Islet precursor cell (in vitro differentiated cells): ENCODE measurements around the gene TRIM69.
"Not testable (repeated sequence)": the region's sequence is repeated elsewhere in the genome, so short reads cannot be mapped to it uniquely, and the experiment has no call there.

ENCODE experiments used
- DNase-seq: peaks from one replicate; pipeline ENCODE4 v3.0.0-alpha.2; 2018

The TRIM69 gene

DNA sequence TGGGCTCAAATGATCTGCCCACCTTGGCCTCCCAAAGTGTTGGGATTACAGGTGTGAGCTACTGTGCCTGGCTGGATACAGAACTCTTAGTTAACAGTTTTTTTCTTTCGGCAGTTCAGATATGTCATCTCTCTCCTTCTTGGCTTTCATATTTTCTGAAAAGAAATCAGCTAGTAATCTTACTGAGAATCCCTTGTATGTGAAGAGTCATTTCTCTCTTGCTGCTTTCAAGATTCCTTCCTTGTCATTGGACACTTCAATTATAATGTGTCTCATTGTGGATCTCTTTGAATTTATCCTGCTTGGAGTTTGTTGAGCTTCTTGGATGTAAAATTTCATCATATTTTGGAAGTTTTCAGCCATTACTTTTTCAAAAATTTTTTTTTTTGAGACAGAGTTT lies 17.0 kb downstream of the TRIM69 start:
- no peak for DNase-seq

DNA sequence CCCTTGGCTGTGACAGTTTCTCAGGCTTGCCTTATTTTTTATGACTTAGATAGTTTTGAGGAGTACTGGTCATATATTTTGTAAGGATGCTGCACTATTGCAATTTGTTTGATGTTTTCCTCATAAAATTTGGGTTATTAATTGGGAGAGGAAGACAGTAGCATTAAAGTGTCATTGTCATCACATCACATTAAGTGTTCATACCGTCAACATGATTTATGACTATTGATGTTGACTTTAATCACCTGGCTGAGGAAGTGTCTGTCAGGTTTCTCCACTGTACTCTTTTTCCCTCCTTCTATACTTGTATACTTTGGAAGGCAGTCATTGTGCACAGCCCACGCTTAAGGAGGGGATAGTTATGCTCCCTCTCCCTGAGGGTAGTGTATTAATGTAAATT lies 26.9 kb downstream of the TRIM69 start:
- no peak for DNase-seq

DNA sequence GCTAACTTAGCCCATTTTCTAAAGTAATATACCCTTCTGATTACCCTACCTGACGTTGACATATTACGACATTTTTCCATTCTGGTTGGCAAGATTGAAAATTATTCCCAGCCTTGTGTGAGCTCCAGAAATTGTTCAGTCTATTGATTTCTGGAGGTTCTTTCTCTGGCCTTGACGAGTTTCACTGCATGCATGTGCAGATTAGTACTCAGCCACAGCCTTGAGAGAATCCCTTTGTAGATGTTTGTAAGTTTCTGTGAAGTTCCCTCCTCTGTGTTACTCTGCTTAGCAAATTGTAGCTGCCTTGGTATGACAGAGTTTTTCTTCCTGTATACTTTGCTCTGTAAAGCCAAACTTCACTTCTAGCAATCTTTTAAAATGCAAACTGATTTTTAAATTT lies 27.5 kb downstream of the TRIM69 start:
- DNase-seq: no peak

DNA sequence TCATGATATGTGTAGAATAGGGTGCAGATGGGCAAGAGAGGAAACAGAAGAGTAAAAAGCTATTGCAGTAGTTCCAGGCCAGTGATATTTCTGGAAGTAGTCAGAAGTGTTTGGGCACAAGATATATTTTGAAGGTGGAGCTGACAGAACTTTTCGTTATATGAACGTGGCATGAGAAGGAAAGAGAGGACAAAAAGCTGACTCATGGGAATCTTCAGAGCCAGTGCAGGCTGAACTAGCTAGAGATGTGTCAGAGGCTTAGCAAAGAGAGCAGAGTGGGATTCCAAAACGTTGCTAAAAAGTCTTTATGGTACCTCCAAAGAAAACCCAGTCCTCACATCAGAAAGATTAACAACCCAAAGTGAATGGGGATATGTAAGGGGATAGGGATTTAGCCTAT lies 28.7 kb downstream of the TRIM69 start:
- DNase-seq: no peak

DNA sequence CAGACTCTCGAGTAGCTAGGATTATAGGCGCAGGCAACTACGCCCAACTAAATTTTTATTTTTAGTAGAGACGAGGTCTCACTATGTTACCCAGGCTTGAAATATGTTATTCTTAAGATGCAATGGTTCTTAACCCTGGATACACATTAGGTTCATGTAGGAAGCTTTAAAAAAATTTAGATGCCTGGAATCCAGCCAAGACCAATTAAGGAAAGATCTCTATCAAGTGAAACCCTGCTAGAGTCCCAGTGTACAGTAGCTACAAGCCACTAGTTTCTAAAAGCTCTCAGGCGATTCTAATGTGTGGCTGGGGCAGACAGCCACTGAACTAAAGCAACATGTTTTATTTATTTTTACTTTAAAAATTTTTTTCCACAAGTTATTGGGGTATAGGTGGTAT lies 33.2 kb downstream of the TRIM69 start:
- DNase-seq: no peak

DNA sequence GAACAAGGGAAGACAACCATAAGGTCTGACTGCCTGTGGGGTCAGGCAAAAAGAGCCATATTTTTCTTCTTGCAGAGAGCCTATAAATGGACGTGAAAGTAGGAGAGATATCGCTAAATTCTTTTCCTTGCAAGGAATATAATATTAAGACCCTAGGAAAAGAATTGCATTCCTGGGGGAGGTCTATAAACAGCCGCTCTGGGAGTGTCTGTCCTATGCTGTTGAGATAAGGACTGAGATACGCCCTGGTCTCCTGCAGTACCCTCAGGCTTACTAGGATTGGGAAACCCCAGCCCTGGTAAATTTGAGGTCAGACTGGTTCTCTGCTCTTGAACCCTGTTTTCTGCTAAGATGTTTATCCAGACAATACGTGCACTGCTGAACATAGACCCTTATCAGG lies 34.4 kb downstream of the TRIM69 start:
- not testable (repeated sequence) for DNase-seq

DNA sequence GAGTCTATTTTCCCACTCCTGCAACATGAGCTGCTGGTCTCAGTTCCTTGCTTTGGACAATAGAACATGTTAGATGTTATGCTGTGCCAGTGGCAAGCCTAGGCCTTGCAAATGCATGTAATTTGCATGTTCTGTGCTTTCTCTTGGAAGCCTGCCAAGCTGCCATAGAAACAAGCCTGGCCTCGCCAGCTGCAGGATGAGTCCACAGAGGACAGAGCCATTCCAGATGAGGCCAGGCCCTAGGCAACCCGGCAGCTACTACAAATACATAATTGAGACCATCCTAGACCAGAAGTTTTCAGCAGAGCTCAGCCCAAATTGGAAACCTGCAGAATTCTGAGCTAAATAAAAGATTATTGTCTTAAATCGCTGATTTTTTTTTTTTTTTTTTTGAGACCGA lies 39.6 kb downstream of the TRIM69 start:
- no peak for DNase-seq

DNA sequence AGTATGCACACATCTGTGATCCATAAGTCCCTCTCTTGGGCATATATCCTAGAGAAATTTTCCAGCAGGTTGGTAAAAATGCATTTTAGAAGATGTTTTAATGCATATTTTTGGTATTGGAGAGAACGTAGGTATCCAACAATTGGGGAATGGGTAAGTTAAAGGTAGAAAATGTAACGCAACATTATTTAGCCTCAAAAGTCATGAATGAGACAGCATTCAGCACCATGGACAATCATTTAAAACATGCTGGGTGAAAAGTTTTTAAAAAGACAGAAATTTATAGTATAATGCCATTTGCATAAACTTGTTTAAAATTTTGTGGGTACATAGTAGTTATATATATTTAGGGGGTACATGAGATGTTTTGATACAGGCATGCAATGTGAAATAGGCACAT lies 43.4 kb downstream of the TRIM69 start:
- DNase-seq: no peak

DNA sequence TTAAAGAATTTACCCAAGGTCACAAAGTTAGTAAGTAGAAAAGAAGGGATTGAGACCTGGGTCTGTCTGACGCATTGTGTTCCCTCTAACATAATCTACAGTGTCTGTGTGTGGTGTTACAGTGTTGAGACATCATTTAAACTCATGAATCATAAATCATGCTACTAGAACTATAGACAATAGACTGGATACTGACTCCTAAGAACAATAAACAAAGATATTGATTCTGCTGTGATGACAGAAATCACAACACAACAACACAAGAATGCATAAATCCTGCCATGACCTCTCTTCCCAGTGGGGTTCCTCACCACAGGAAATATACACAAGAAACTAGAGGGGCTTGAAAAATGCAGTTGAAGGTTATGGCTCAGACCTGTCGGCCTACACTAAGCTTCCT lies 44.3 kb downstream of the TRIM69 start:
- no peak for DNase-seq

DNA sequence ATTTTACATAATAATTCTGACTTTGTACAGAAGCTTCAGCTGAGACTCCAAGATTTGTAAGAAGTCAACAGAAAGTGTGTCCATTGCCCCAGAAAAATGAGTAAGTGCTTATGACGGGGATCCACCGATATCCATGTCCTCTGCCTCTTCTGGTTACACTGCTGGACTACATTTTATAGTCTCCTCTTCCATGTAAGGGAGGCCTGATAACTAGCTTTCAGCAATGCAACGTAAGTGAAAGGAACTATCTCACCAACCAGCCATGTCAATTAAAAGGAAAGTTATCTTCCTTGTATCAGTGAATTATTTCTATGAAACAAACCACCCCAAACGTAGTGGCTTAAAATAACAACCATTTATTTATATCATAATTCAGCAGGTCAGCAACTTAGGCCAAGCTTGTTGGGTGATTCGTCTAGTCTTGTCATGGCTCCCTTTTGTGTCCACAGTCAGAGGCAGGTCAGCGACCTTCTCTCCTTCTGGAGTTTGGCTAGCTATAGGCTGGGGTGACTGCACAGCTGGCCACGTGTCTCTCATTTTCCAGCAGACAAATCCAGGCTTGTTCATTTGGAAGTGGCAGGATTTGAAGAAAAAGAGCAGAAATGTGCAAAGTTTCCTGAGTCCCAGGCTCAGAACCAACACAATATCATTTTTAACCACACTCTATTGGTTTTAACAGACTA lies 44.9 kb downstream of the TRIM69 start:
- no peak for DNase-seq

DNA sequence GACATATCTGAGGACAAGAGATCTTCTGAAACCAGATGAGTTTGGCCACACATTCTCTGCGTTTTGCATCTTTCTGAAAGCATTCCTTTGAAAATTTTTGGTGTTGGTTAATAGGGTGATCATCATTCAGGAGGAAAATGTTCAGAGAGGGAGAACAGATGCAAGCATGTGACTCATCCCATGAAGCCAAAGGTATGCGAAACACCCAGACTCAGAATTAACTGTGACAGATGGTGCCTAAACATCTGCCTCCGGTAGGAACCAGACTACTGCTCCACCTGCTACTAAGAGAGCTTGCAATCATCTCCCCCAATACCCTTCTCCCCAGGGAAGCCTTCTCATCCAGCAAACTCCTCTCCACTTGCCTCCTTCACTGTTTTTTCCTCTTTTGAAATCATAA lies 46.2 kb downstream of the TRIM69 start:
- peak; percentile 58 for DNase-seq

DNA sequence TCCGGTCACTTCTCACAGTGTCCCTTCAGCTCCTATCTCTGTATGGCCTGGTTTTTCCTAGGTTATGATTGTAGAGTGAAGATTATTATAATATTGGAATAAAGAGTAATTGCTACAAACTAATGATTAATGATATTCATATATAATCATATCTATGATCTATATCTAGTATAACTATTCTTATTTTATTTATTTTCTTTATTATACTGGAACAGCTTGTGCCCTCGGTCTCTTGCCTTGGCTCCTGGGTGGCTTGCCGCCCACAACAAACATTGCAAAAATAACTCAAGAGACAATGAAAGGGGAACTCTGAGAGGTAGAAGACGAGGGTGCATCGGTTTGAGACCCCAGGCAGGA lies 48.6 kb downstream of the TRIM69 start:
- DNase-seq: not testable (repeated sequence)

DNA sequence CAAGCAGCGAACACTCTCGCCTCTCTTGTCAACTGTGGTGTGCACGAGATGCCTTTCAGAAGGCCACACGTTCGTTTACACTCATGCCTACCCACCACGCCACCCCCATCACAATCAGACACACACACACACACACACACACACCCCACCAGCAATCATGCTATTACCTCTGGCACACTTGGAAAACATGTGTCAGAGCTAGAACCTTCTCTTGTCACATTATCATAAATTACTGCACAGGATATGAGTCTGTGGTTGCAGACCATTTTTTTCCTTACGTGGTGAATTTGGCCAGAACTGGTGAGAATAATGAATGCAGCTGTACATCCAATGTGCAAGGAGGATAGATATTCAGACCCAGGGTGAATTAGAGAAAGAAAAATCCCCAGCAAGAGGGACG lies 52.4 kb downstream of the TRIM69 start:
- no peak for DNase-seq

DNA sequence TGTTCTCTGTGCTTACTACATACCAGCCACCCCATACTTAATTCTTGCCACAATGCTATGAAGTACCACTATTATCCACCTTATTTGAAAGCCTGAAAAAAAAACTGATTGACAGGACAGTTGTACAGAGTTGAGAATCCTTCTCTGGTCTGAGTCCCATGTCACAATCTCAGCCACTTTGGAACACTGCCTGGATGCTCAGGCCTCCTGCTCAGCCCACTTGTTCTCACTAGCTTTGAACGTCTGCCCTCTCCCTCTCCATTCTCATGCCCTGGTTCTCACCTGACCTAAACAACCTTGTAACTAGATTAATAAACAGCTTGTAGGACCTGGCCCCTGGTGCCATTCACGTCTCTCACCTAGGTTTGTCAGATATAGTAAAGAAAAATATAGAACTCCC lies 53.9 kb downstream of the TRIM69 start:
- no peak for DNase-seq

DNA sequence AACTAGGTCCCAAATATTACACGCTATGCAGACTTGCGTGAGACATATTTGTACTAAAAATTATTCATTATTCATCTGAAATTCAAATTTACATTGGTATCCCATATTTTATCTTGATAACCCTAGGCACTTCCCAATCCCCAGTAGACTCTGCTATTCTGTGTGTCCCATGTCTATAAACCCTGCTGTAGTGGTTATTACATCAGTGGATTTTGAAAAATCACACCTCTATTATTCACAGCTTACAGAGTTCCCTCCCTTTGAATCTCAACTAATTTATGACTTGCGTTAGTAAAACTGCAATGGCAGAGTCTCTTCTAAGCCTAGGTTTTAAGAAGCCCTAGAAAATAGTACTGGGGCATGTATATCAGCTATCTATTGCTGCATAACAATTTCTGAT lies 54.3 kb downstream of the TRIM69 start:
- no peak for DNase-seq

DNA sequence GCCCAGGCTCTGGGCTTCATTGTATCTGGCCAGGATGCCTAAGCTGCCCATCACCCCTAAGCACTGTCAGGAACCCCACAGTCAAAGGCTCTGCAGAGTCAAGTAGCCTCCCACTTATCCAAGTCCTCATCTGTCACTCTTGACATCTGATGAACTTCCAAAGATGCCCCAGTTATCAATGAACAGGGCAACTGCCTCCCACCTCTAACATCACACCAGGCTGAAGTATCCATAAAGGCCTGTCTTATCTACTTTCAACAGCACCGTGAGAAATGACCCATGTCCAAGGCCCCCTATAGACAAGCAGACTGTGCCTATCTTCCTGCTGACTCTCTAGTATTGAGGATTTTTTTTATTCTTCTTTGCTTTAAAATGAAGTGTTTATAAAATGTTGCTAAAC lies 56.4 kb downstream of the TRIM69 start:
- no peak for DNase-seq

DNA sequence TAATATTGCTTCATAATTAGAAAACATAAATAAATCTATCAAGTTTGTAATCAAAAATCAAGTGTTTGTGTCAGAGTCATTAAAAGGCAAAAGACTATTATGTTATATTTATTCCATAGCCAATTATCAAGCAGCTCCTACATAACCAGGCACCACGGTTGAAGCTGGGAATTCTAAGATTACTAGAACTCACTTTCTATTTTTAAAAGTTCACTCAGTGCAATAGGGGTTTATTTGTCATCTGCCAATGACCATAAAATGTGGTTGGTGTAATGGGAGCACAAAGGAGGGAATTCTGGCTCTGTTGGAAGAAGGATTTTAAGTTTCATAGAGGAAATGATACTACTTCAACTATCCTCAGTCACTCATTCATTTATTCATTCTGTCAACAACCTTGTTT lies 57.7 kb downstream of the TRIM69 start:
- DNase-seq: no peak

DNA sequence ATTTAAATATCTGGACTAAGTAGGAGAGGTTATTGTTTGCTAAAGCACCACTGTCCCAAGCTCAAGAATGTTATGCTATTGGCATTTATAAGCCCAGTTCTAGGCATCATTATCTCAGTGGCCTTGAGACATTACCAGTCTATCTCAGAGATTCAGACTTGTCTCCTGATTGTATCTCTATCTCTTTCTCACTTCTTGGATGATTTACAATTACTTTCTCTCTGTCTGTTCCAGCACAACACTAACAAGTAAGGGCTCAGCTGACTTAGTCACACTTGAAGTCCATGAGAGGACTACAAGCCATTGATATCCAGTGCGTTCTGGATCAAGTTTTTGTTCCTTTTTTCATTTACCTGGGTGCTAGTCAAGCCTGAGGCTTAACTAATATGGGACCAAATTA lies 60.2 kb downstream of the TRIM69 start:
- no peak for DNase-seq

DNA sequence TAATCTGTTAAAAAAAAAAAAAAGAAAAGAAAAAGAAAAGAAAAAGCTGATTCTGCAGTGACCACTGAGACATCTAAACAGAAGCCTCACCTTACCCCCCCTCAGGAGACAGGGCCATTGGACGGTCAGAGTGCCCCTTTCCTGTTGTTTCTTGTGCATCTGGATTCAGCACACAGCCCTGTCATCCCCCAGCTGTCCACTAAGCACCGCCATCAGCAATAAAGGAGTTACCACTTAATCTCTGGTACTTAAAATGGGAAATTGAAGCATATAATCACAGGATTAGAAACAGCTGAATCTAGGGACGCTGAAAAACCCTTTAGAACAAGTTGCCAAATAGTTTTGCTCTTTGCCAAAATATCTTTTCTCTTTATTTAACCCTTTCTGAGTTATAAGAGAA lies 62.5 kb downstream of the TRIM69 start:
- no peak for DNase-seq

DNA sequence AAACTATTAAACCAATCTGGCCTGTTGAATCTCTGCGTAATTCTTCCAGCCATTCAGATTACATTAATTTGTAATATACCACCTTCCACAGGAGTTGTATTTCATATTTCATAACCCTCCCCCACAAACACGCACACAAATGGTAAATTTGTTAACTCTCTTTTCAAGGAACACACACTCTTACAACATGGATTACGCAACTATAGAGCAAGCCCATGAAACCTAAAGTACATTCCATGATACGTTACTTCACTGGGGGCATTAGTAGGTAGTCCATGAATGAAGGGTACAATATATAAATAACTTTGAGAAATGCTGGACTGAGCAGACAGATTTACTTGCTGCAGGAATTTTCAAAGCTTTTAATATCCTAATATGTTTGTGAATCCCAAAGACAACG lies 65.0 kb downstream of the TRIM69 start:
- DNase-seq: no peak

DNA sequence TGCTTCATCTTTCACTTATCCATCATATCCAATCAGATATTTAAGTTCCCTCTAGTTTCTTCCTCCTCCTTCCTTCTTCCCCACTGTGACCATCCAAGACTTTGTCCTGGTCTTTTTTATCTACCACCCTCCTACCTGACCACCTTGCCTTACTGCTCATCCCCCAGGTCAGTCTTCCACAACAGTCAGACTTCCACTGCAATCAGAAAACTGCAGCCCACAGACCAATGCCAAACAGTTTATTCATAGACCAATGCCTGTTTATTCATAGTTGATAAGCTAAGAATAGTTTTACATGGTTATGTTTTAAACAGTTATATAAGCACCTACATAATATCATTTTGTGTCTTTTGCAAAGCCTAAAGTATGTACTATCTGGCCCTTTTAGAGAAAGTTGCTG lies 65.5 kb downstream of the TRIM69 start:
- no peak for DNase-seq

DNA sequence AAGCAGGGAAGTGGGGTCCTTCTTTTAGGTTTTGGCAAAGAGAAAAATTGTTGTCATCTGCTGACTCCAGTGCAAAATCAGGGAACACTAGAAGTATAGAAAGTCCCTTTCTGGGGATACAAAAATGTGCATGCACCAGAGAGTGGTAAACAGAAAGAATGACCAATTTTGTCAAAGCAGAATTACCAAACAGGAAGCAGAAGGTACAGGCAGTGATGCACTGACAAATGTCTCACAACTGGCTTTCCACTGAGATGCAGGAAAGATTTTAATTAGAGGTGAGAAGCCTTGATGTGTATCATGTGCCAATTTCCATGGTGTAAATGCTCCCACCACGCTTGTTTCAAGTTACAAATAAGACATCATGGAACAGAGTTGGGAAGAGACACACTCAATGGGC lies 66.0 kb downstream of the TRIM69 start:
- no peak for DNase-seq

DNA sequence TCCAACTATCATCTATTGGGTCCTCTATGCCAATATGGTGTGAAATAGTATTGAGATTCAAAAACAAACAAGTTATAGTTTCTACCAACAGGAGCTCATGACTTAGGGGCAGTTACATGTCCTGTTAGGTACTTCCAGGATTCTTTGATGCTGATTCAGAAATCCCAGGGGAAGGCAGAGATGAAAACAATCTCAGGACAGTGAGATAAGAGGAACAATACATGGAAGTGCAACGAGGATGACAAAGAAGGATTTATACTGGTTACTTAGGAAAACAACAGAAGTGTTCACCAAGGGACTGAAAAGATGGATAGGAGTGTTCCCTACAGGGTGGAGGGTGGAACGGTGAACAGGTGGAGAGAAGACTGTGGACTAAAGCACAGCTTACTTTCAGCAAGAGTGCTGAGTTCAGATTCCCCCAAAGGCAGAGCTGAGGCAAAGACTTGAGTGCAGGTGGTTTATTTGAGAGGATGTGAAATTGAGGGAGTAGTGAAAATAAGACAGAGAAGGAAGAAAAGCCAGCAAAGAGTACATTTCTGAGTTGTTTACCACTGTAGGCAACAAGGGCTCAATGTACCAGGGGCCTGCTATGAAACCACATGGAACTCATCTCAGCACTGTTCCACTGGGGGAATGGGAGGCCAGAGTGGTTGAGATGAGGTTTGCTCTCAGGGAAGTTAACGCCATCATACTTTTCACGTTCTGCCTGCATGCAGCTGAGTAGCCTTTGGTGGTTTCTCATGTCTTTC lies 68.1 kb downstream of the TRIM69 start:
- DNase-seq: no peak

DNA sequence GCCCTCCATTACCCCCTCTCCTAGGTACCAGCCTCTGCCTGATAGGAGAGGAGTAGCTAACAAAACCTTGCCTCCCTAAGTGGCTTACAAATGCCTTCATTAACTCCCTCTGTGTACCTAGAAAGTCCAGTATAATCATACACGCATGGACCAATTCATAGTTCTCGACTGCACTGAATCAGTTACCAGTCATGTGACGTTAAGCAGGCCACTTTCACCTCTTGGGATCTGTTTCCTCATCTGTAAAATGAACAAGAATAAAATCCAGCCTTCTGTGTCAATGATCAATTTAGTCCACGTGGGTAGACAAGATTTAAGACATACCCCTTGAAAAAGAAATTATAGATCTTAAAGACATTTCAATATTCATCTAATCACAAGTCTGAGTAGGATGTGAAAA lies 72.2 kb downstream of the TRIM69 start:
- DNase-seq: no peak

DNA sequence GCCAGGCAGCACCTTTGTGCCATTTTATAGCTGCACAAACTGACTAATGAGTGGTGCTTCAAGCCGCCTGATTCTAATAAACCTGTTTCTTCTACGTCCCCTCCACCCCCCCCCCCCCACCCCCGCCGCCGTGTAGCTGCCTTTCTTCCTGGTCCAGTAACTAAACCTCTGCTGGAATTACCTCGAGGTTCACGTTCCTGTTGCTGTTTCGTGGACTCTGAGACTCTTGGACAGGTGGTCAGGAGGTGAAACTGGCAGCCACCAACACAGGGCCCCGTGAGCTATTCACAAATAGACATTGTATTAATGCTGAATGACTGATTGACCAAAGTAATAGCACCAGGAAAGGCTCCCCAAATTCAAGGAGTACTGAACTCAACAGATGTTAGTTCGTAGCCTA lies 73.9 kb downstream of the TRIM69 start:
- no peak for DNase-seq
